ENCODE measurements around the gene MUC5AC. TPM values are rescaled to one million over a fixed set of nuclear protein-coding genes. Genes with fewer than 3 reads are reported as not detected.

MUC5AC gene
- polyA plus RNA-seq, 10 donors, result 0.01 to 0.39 (median 0.22) TPM; not detected in 7

- no peak for DNase-seq
Measured at GRCh38 chr11:1194977-1195681, 37.4 kb downstream of the MUC5AC start.

GRCh38 chr11:1195682-1196515 lies 38.1 kb downstream of the MUC5AC start:
- no peak for DNase-seq

- DNase-seq, result no peak
Measured at GRCh38 chr11:1196516-1197391, 39.0 kb downstream of the MUC5AC start.

GRCh38 chr11:1197431-1197885 lies 39.7 kb downstream of the MUC5AC start:
- DNase-seq, result no peak

GRCh38 chr11:1197886-1198560 lies 40.3 kb downstream of the MUC5AC start:
- DNase-seq, result no peak

GRCh38 chr11:1198561-1199240 lies 40.9 kb downstream of the MUC5AC start:
- no peak for DNase-seq

GRCh38 chr11:1199241-1199750 lies 41.5 kb downstream of the MUC5AC start:
- DNase-seq, result no peak

GRCh38 chr11:1199751-1200610 lies 42.2 kb downstream of the MUC5AC start:
- no peak for DNase-seq

GRCh38 chr11:1200611-1201191 lies 42.9 kb downstream of the MUC5AC start:
- DNase-seq, result no peak

- no peak for DNase-seq
Measured at GRCh38 chr11:1201395-1202153, 43.8 kb downstream of the MUC5AC start.

- DNase-seq, result no peak
Measured at GRCh38 chr11:1202154-1202775, 44.5 kb downstream of the MUC5AC start.

- DNase-seq, result peak; percentile 7 to 75 (median 62)
Measured at GRCh38 chr11:1202776-1203504, 45.2 kb downstream of the MUC5AC start.

- no peak for DNase-seq
Measured at GRCh38 chr11:1203505-1204271, 45.9 kb downstream of the MUC5AC start.

GRCh38 chr11:1204381-1205101 lies 46.8 kb downstream of the MUC5AC start:
- DNase-seq, result no peak

- no peak for DNase-seq
Measured at GRCh38 chr11:1205121-1205986, 47.6 kb downstream of the MUC5AC start.

Measured in muscle of back (tissue), 11 donors.